SK-N-SH treated with all-trans-retinoic acid at 6 μM for 48 hours (cell line): Measurements from ENCODE around the gene SH3BGRL2.
A peak's percentile ranks its signal among the peaks of the same experiment; 100 is the strongest.

Experiments used
- ATAC-seq: fragments of 200-7000 bp; cut with Tn5 transposase; 3 replicates; pipeline ENCODE4 v1.9.1; 2020; ENCODE audit warnings: mild to moderate bottlenecking, moderate library complexity
- ARNTL ChIP-seq: fragments of 450-650 bp; formaldehyde crosslinking; IDR thresholded peaks from 2 replicates; pipeline ENCODE4 v1.5.0; 2020; ENCODE audit warnings: low read depth, mild to moderate bottlenecking, moderate library complexity, borderline replicate concordance
- BACH2 ChIP-seq: fragments of 250-450 bp; sonication (Bioruptor Pico); IDR thresholded peaks from 2 replicates; pipeline ENCODE4 v1.9.0; 2021; ENCODE audit warnings: mild to moderate bottlenecking, borderline replicate concordance
- CREB5 ChIP-seq: fragments of 250-450 bp; sonication (Bioruptor Pico); IDR thresholded peaks from 2 replicates; pipeline ENCODE4 v1.5.1; 2020; ENCODE audit warnings: low read depth, mild to moderate bottlenecking, moderate library complexity
- CSDC2 ChIP-seq: fragments of 250-450 bp; sonication (Bioruptor Pico); IDR thresholded peaks from 2 replicates; pipeline ENCODE4 v1.5.0; 2020; ENCODE audit warnings: mild to moderate bottlenecking, moderate library complexity
- CSRNP3 ChIP-seq: fragments of 250-450 bp; sonication (Bioruptor Pico); IDR thresholded peaks from 2 replicates; pipeline ENCODE4 v1.5.1; 2021; ENCODE audit warnings: mild to moderate bottlenecking, moderate library complexity
- ESRRG ChIP-seq: fragments of 250-450 bp; sonication (Bioruptor Pico); IDR thresholded peaks from 2 replicates; pipeline ENCODE4 v1.6.1; 2021; ENCODE audit warnings: mild to moderate bottlenecking
- GLIS3 ChIP-seq: fragments of 250-450 bp; sonication (Bioruptor Pico); IDR thresholded peaks from 2 replicates; pipeline ENCODE4 v1.5.0; 2020; ENCODE audit warnings: mild to moderate bottlenecking, moderate library complexity
- PATZ1 ChIP-seq: fragments of 250-450 bp; sonication (Bioruptor Pico); IDR thresholded peaks from 2 replicates; pipeline ENCODE4 v1.8.0; 2020; ENCODE audit warnings: mild to moderate bottlenecking, moderate library complexity, borderline replicate concordance
- PPARA ChIP-seq: fragments of 250-450 bp; sonication (Bioruptor Pico); IDR thresholded peaks from 2 replicates; pipeline ENCODE4 v1.5.0; 2020; ENCODE audit warnings: mild to moderate bottlenecking, borderline replicate concordance
- RARB ChIP-seq: fragments of 250-450 bp; sonication (Bioruptor Pico); IDR thresholded peaks from 2 replicates; pipeline ENCODE4 v1.8.0; 2021; ENCODE audit warnings: mild to moderate bottlenecking, moderate library complexity
- SNAI2 ChIP-seq: fragments of 250-450 bp; sonication (Bioruptor Pico); IDR thresholded peaks from 2 replicates; pipeline ENCODE4 v1.5.0; 2020; ENCODE audit warnings: mild to moderate bottlenecking, moderate library complexity
- TCF4 ChIP-seq: fragments of 250-450 bp; sonication (Bioruptor Pico); IDR thresholded peaks from 2 replicates; pipeline ENCODE4 v1.8.0; 2021; ENCODE audit warnings: mild to moderate bottlenecking, moderate library complexity, borderline replicate concordance
- TOX ChIP-seq: fragments of 250-450 bp; sonication (Bioruptor Pico); IDR thresholded peaks from 2 replicates; pipeline ENCODE4 v1.8.0; 2021; ENCODE audit warnings: mild to moderate bottlenecking, moderate library complexity, borderline replicate concordance
- TSHZ2 ChIP-seq: fragments of 250-450 bp; sonication (Bioruptor Pico); IDR thresholded peaks from 2 replicates; pipeline ENCODE4 v1.5.0; 2020; ENCODE audit warnings: mild to moderate bottlenecking, moderate library complexity
- ZC3H10 ChIP-seq: fragments of 250-450 bp; sonication (Bioruptor Pico); IDR thresholded peaks from 2 replicates; pipeline ENCODE4 v1.5.1; 2021; ENCODE audit warnings: mild to moderate bottlenecking, moderate library complexity
- ZFP3 ChIP-seq: fragments of 250-450 bp; sonication (Bioruptor Pico); IDR thresholded peaks from 2 replicates; pipeline ENCODE4 v1.5.0; 2020; ENCODE audit warnings: mild to moderate bottlenecking, moderate library complexity
- ZFP30 ChIP-seq: fragments of 450-650 bp; formaldehyde crosslinking; IDR thresholded peaks from 2 replicates; pipeline ENCODE4 v1.5.0; 2022; ENCODE audit warnings: mild to moderate bottlenecking, moderate library complexity
- ZNF565 ChIP-seq: fragments of 450-650 bp; formaldehyde crosslinking; conservative IDR thresholded peaks from 2 replicates; pipeline ENCODE4 v1.5.0; 2020; ENCODE audit warnings: low read depth, mild to moderate bottlenecking, moderate library complexity
- ZNF70 ChIP-seq: fragments of 450-650 bp; formaldehyde crosslinking; IDR thresholded peaks from 2 replicates; pipeline ENCODE4 v1.5.0; 2020; ENCODE audit warnings: mild to moderate bottlenecking, moderate library complexity

SH3BGRL2 gene

GRCh38 chr6:79684876-79685275, 53.7 kb downstream of the SH3BGRL2 start:
- ATAC-seq, result no peak
- no peak for TF ChIP-seq ZNF565 (CRISPR knock-in tag)
- TF ChIP-seq ZFP30 (CRISPR knock-in tag), result no peak
- no peak for TF ChIP-seq BACH2 (CRISPR knock-in tag)
- TF ChIP-seq PATZ1, result no peak
- no peak for TF ChIP-seq ARNTL (CRISPR knock-in tag)

- ATAC-seq, result no peak
- TF ChIP-seq BACH2 (CRISPR knock-in tag) (no peak), ZFP3 (peak; percentile 47; the same call in 1 of the 2 replicates)
These were observed 55.7 kb downstream of the SH3BGRL2 start for GRCh38 chr6:79686707-79687309.

- TF ChIP-seq PATZ1, result no peak
- TF ChIP-seq TOX (CRISPR knock-in tag), result no peak
- TF ChIP-seq PPARA (CRISPR knock-in tag), result no peak
- no peak for TF ChIP-seq GLIS3
- TF ChIP-seq RARB (CRISPR knock-in tag), result no peak
- TF ChIP-seq CSDC2 (CRISPR knock-in tag), result no peak
- no peak for TF ChIP-seq ARNTL (CRISPR knock-in tag)
- TF ChIP-seq ZFP3, result no peak
- TF ChIP-seq TCF4, result no peak
- TF ChIP-seq ZFP30 (CRISPR knock-in tag), result no peak
- TF ChIP-seq TSHZ2, result no peak
- no peak for TF ChIP-seq ZNF565 (CRISPR knock-in tag)
- TF ChIP-seq ZNF70 (CRISPR knock-in tag), result no peak
- TF ChIP-seq BACH2 (CRISPR knock-in tag), result no peak
- no peak for TF ChIP-seq ZC3H10 (CRISPR knock-in tag)
- no peak for TF ChIP-seq SNAI2 (CRISPR knock-in tag)
- no peak for TF ChIP-seq CSRNP3 (CRISPR knock-in tag)
- TF ChIP-seq ESRRG (CRISPR knock-in tag), result no peak
- ATAC-seq, result no peak
These were observed 56.6 kb downstream of the SH3BGRL2 start for GRCh38 chr6:79687759-79688158.

GRCh38 chr6:79694156-79694555, 63.0 kb downstream of the SH3BGRL2 start:
- TF ChIP-seq CREB5 (CRISPR knock-in tag) (no peak), PPARA (CRISPR knock-in tag) (no peak), TSHZ2 (no peak)
- ATAC-seq, result no peak
